ENCODE measurements around the gene TAS2R41.

TAS2R41 gene

GRCh38 chr7:143492799-143493739 lies 15.4 kb downstream of the TAS2R41 start:
- no peak for DNase-seq (ENCODE audit: low read depth, low spot score)

GRCh38 chr7:143493751-143494150 lies 16.1 kb downstream of the TAS2R41 start:
- DNase-seq (ENCODE audit: low read depth, low spot score) = no peak

GRCh38 chr7:143494622-143495021 lies 16.9 kb downstream of the TAS2R41 start:
- no peak for DNase-seq (ENCODE audit: low read depth, low spot score)

- DNase-seq (ENCODE audit: low read depth, low spot score) = no peak
Observed at GRCh38 chr7:143495851-143496250, 18.2 kb downstream of the TAS2R41 start.

DNA sequence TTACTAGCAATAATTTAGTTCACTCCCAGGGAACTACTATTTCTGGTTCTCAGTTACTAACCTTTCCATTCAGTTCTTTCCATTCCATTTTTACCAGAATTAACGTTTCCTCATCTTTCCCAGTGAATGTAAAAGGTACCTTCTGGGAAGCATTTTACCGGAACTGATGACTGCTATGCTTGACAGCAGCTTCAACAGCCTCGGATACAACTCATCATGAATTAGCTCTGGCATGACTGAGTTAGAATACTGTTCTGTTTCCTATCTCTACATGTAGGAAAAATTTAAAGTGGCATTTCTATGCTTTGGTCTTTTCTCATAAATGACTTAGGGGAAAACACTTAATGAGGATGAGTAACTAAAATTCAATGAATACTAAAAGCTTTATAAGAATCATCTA lies 18.6 kb downstream of the TAS2R41 start:
- DNase-seq (ENCODE audit: low read depth, low spot score) = no peak

DNA sequence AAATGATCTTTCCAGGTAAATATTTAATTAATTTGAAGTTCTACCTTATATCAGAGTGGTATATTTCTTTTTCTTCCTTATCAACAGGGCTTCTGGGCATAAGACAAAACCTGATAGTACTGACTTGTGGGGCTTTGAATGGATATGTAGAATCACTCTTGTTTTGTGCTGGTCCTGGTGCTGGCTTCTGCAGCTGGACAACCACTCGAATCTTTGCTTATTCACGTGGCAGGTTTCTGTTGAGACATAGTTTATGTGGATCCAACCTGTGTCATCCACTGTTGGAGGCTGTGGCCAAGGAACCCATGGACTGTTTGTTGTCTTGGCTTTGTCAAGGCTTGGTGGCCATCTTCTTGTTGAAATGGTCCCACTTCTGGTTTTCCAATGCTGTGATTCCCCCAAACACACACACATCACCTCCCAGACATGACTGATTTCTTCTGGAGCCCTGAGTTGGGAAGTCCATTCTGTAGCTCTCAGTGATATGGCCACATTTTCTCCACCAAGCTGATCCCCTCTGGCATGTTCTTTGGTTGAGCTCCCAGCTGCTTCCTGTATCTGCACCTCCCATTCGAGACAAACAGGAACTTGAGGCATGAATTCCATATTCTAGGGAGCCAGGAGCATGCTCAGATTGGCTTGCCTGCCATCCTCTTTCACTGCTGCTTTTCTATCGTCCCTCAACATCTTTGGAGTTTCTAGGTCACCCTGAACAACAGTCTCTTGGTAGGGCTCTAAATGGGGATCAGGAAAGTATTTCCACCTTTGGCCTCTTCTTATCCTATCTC lies 19.5 kb downstream of the TAS2R41 start:
- DNase-seq (ENCODE audit: low read depth, low spot score) = no peak

- DNase-seq (ENCODE audit: low read depth, low spot score) = no peak
Observed at GRCh38 chr7:143499246-143499645, 21.6 kb downstream of the TAS2R41 start.

DNA sequence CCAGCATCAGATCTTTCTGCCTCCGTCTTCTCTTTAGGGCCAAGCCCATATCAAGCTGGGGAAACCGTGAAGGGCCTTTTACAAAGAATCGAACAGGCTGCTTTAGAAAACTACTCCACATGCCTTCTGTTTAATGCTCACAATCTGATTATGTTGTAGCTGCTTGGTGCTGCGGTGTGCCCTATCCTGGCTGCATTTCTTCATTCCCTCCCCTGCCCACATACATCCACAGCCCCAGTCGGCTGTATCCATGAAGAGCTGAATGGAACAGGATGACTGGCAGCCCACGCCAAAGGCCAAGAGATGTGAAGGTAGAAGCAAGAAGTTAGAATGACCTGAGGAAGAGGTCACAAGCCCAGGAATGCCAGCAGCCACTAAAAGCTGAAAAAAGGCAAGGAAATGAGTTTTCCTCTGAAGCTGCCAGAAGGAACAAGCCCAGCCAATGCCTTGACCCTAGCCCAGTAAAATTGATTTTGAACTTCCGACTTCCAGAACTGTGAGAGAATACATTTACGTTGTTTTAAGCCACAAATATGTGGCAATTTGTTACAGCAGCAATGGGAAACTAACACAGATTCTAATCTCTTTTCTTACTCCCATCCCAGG lies 22.2 kb downstream of the TAS2R41 start:
- no peak for DNase-seq (ENCODE audit: low read depth, low spot score)

GRCh38 chr7:143503261-143503660 lies 25.6 kb downstream of the TAS2R41 start:
- no peak for DNase-seq (ENCODE audit: low read depth, low spot score)

DNA sequence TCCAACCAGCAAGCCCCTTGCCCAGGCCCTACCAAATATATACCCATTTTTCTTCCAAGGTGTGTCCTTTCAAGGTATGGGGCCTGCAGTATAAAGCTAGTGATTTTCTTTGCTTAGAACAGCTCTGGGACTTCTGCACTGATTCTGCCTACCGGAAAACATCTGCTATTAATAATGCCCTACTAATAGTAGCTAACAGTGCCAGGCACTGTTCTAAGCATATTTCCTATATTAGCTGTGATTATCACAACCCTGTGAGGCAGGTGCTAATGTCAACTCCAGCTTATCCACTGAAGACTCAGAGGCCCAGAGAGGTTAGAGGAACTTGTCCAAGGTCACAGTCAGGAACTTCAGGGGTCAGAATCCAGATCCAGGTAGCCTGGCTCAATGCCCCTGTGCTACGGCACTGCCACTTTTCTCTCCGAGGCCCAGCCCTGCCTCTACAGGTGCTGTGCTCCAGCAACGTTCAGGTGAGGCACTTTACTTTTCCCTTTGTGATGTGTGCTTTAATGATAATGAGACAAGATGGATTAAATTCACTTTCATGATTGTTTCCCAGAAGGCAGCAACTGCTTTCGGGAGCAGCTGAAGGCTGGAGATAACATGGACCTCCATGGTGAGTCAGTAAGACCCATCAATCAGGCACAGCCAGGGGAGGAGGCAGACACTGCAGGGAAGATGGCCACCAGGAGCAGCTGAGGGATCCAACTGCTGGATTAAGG lies 26.7 kb downstream of the TAS2R41 start:
- DNase-seq (ENCODE audit: low read depth, low spot score) = no peak

DNA sequence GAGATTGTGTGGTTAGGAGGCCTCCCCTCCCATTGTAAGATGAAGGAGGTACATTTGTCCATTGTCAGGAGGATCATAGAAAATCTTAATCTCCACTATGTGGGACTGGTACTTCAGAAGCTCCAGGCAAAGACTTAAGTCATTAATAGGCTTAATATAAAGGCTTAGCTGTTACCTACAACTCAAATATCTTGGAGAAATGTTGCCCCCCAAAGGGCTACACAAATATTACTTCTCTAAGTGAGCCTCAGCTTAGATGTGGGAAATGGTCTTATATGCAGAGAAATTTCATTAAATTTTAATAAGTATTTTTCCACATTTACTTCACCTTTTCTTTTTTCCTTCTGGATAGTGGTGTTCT lies 27.2 kb downstream of the TAS2R41 start:
- no peak for DNase-seq (ENCODE audit: low read depth, low spot score)

DNA sequence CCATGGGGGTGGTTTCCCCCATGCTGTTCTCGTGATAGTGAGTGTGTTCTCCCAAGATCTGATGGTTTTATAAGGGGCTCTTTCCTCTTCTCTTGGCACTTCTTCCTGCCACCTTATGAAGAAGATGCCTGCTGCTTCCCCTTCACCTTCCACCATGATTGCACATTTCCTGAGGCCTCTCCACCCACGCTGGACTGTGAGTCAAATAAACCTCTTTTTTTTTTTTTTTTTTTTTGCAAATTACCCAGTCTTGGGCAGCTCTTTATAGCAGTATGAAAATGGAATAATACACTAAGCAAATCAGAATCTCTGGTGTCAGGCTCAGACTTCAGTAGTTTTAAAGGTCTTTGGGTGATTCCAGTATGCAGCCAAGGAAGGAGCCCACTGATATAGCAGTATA lies 28.2 kb downstream of the TAS2R41 start:
- DNase-seq (ENCODE audit: low read depth, low spot score) = no peak

- DNase-seq (ENCODE audit: low read depth, low spot score) = no peak
Observed at GRCh38 chr7:143507094-143507518, 29.4 kb downstream of the TAS2R41 start.

- DNase-seq (ENCODE audit: low read depth, low spot score) = no peak
Observed at GRCh38 chr7:143507534-143508055, 29.9 kb downstream of the TAS2R41 start.

GRCh38 chr7:143510854-143511592 lies 33.4 kb downstream of the TAS2R41 start:
- DNase-seq (ENCODE audit: low read depth, low spot score) = no peak

GRCh38 chr7:143511593-143512047 lies 33.9 kb downstream of the TAS2R41 start:
- no peak for DNase-seq (ENCODE audit: low read depth, low spot score)

DNA sequence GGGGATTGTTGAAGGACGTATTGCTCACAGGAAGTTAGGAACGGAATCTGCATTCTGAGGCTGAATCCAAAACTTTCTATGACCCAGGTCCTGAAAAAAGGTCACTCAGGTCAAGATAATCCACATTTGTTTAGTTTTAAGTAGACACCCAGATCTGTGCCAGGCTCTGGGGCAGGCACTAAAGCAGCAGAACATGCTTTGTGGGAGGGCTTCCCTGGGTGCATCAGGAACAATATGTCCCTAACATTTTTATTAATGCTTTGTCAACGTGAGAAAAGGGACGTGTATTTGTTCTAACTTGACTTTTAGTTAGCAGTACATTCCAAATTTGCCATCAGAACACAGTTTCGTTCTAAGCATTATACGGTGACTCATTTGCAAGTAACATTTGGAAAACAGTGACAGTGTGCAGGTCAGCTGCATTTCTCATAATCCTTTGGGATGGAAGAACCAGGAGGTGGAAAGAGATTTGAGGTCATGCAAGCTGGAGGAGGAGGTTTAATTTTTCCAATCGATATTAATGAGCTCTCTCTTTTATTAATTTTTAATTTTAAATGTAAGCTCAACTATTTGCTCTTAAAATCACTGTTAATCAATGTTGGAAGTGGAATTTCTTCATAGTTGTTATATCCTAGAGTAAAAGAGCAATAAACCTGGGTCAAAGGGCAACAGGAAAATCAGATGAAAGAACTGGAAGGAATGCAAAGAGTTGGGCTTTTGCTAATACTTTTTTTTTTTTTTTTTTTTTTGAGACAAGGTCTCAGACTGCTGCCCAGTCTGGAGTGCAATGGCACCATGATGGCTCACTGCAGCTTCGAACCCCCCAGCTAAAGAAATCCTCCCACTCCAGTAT lies 35.0 kb downstream of the TAS2R41 start:
- no peak for DNase-seq (ENCODE audit: low read depth, low spot score)

GRCh38 chr7:143514487-143514886 lies 36.8 kb downstream of the TAS2R41 start:
- no peak for DNase-seq (ENCODE audit: low read depth, low spot score)

GRCh38 chr7:143514995-143515735 lies 37.5 kb downstream of the TAS2R41 start:
- no peak for DNase-seq (ENCODE audit: low read depth, low spot score)

All from activated naive CD8-positive, alpha-beta T cell treated with anti-CD3 and anti-CD28 coated beads, Interleukin-2, amount 50 U/mL, for 16 hours (primary cell).